ENCODE measurements around the gene PODXL. TPM values are rescaled to one million over a fixed set of nuclear protein-coding genes. Genes with fewer than 3 reads are reported as not detected.

Gene PODXL
- total and polyA plus RNA-seq, 2 of the 8 experiments (the other 6 are each of a cell fraction or from before 2014, with no cell fraction given) = 638 to 925 TPM

GRCh38 chr7:131529179-131529578, 27.2 kb downstream of the PODXL start:
- ChIA-PET CTCF (ENCODE audit: partially characterized antibody) (interaction anchor here (1.6 to 2.3 kb wide), 3 partner anchors 9 to 126 kb away, joined by 4 to 11 read pairs (median 7); no protein-coding TSS in a partner anchor), POLR2A (ENCODE audit: partially characterized antibody) (interaction anchor here (1.1 to 6.9 kb wide), 2 partner anchors 8 to 126 kb away, joined by 3 to 28 read pairs; no protein-coding TSS in a partner anchor)
- no peak overlapping the region for H4K91ac ChIP-seq (replicated peaks; ENCODE audit: insufficient read length, low read length)
- no peak overlapping the region for H3K23ac ChIP-seq (ENCODE audit: insufficient read length)
- H3K36me3 ChIP-seq (ENCODE audit: control insufficient read depth in 2 of 4, insufficient read depth in 4 of 4, low read length in 3 of 4) = peaks cover 2 to 73% (median 7%) of the 10 kb centered on the region in 4 experiments; a peak in 7 of 8 replicates
- no peak overlapping the region for H2BK5ac ChIP-seq (ENCODE audit: low read depth, low read length)
- no peak overlapping the region for H4K5ac ChIP-seq (ENCODE audit: insufficient read length, low read depth, low read length)
- H2AFZ ChIP-seq (ENCODE audit: low read length) = no peak overlapping the region
- no peak overlapping the region for H2BK120ac ChIP-seq (replicated peaks; ENCODE audit: low read depth, low read length)
- H3K9ac ChIP-seq (replicated peaks in 1 of 4; ENCODE audit: extremely low read depth in 1 of 4, low read depth in 3 of 4, low read length in 3 of 4) = no peak overlapping the region
- H2AK5ac ChIP-seq (ENCODE audit: low read depth, low read length) = no peak overlapping the region
- no peaks in the 10 kb centered on the region for H3K23me2 ChIP-seq (ENCODE audit: low read depth, low read length)
- H3K4me2 ChIP-seq (ENCODE audit: insufficient read depth in 1 of 2, low read depth in 2 of 2, low read length in 2 of 2) = peak overlapping the region in 1 of 2 experiments; percentile 15; a peak in 2 of 4 replicates
- FAIRE-seq (no peak), DNase-seq (ENCODE audit: low read depth in 1 of 2, low spot score in 2 of 2) (no peak)
- no peak overlapping the region for H2BK12ac ChIP-seq (ENCODE audit: low read depth, low read length)
- no peaks in the 10 kb centered on the region for H3K27me3 ChIP-seq (replicated peaks in 1 of 4; ENCODE audit: control insufficient read depth in 3 of 4, extremely low read depth in 1 of 4, insufficient read depth in 3 of 4, low read length in 3 of 4)
- H3K27ac ChIP-seq (ENCODE audit: low read depth, low read length) = no peak overlapping the region
- H2BK15ac ChIP-seq (ENCODE audit: low read length) = no peak overlapping the region
- peaks cover 6 to 34% (median 18%) of the 10 kb centered on the region in 4 experiments for H3K4me1 ChIP-seq (replicated peaks in 1 of 4; ENCODE audit: control insufficient read depth in 3 of 4, insufficient read depth in 4 of 4, low read length in 3 of 4)
- no peak overlapping the region for H3K18ac ChIP-seq (ENCODE audit: extremely low read depth, low read length)
- peaks cover 20% of the 10 kb centered on the region for H3K79me1 ChIP-seq (ENCODE audit: low read depth, low read length)
- H3K9me3 ChIP-seq (ENCODE audit: insufficient read depth in 2 of 2, low read depth in 1 of 2, low read length in 1 of 2) = no peaks in the 10 kb centered on the region
- H3K4ac ChIP-seq (replicated peaks; ENCODE audit: insufficient read length, low read depth, low read length) = no peak overlapping the region
- H3K79me2 ChIP-seq (ENCODE audit: control insufficient read depth in 1 of 2, insufficient read depth in 2 of 2, low read length in 2 of 2) = peaks cover 39 to 96% of the 10 kb centered on the region in 2 experiments
- no peak overlapping the region for H3K56ac ChIP-seq (replicated peaks; ENCODE audit: insufficient read length, low read depth, low read length)
- peak in 1 of 2 experiments; percentile 43; a peak in 1 of 3 replicates for TF ChIP-seq POLR2A (IDR thresholded peaks at IDR 0.05; ENCODE audit: control extremely low read depth in 1 of 2, low read depth in 2 of 2, low read length in 2 of 2)
- TF ChIP-seq SIN3A (conservative IDR thresholded peaks at IDR 0.05 in 1 of 2, IDR thresholded peaks at IDR 0.05 in 1 of 2; ENCODE audit: low read depth in 1 of 2, low read length in 2 of 2) = no peak
- peak; percentile 27; the same call in 1 of the 2 replicates for TF ChIP-seq TEAD4 (IDR thresholded peaks at IDR 0.05; ENCODE audit: low read depth, low read length)
- 88% methylated on average over 2 of the region's 3 CpGs; no CpG with 5 or more reads in 1 of the 2 experiments for WGBS, 2 experiments (ENCODE audit: extremely low coverage in 1 of 2, insufficient coverage in 1 of 2, insufficient read length in 1 of 2, insufficient replicate concordance in 2 of 2, low coverage in 1 of 2, low lambda C conversion rate in 2 of 2, missing lambda C conversion rate in 1 of 2)
- no peak overlapping the region for H4K8ac ChIP-seq (ENCODE audit: extremely low read depth, insufficient read depth, low read length)
- H3K14ac ChIP-seq (ENCODE audit: insufficient read length) = no peak overlapping the region
- no peak overlapping the region for H3K4me3 ChIP-seq (ENCODE audit: extremely low read depth in 1 of 4, insufficient read depth in 2 of 4, low read depth in 3 of 4, low read length in 4 of 4)
- no peak overlapping the region for H2BK20ac ChIP-seq (ENCODE audit: low read length)
- peaks cover 55 to 58% of the 10 kb centered on the region in 2 experiments for H4K20me1 ChIP-seq (replicated peaks in 1 of 2; ENCODE audit: control insufficient read depth in 1 of 2, insufficient read depth in 2 of 2, low read length in 2 of 2)

Measured in H1 (cell line).